ENCODE data around the gene VSIG1.

GRCh38 chrX:108018656-108019381 is 26.0 kb upstream of the VSIG1 start:
- no peak for TF ChIP-seq EZH2 (IDR thresholded peaks at IDR 0.05; ENCODE audit: borderline replicate concordance, insufficient read depth, low read depth, low read length, poor library complexity, severe bottlenecking)
- TF ChIP-seq CTCF (IDR thresholded peaks at IDR 0.05), result no peak

Data from B cell (primary cell).